SK-N-SH (cell line): ENCODE measurements around the gene TMEM109.

Experiments
- EP300 ChIP-seq, 2 experiments: IDR thresholded peaks; 2 replicates each; pipeline versions ENCODE4 v1.4.0 to v1.6.1; 2012; ENCODE audit warnings: borderline replicate concordance in 1 of 2, low read depth in 1 of 2, low read length in 1 of 2
- EZH2phosphoT487 ChIP-seq: fragments of 200-600 bp; sonication (generic); IDR thresholded peaks from 2 replicates; pipeline ENCODE4 v1.6.1; 2017; ENCODE audit warnings: low read depth, mixed run types, mild to moderate bottlenecking, antibody characterized with exemption, moderate library complexity, borderline replicate concordance
- FOXM1 ChIP-seq: IDR thresholded peaks from 2 replicates; pipeline ENCODE4 v1.4.0; 2012; ENCODE audit warnings: low read depth, mild to moderate bottlenecking
- NFIC ChIP-seq: IDR thresholded peaks from 2 replicates; pipeline ENCODE4 v1.4.0; 2012; ENCODE audit warnings: borderline replicate concordance
- PBX3 ChIP-seq: IDR thresholded peaks from 2 replicates; pipeline ENCODE4; 2012
- POLR2AphosphoS5 ChIP-seq: IDR thresholded peaks from 2 replicates; pipeline ENCODE4 v1.6.1; 2012; ENCODE audit warnings: low read depth, low read length
- RAD21 ChIP-seq: IDR thresholded peaks from 2 replicates; pipeline ENCODE4 v1.6.1; 2012; ENCODE audit warnings: mild to moderate bottlenecking, low read length
- REST ChIP-seq: IDR thresholded peaks from 2 replicates; pipeline ENCODE4 v1.6.1; 2012; ENCODE audit warnings: mild to moderate bottlenecking, low read depth, low read length, moderate library complexity
- RFX5 ChIP-seq: IDR thresholded peaks from 2 replicates; pipeline ENCODE4 v1.6.1; 2012; ENCODE audit warnings: mild to moderate bottlenecking, improper control_type of control experiment, low read length
- TAF1 ChIP-seq: IDR thresholded peaks from 2 replicates; pipeline ENCODE4 v1.6.1; 2012; ENCODE audit warnings: low read depth, mild to moderate bottlenecking, low read length, moderate library complexity, borderline replicate concordance
- USF1 ChIP-seq: IDR thresholded peaks from 2 replicates; pipeline ENCODE4 v1.4.0; 2012; ENCODE audit warnings: low read depth, borderline replicate concordance
- YY1 ChIP-seq: IDR thresholded peaks from 2 replicates; pipeline ENCODE4 v1.4.0; 2012; ENCODE audit warnings: low read depth, mild to moderate bottlenecking
- TF ChIP-seq, protein P1 (sequence below): fragments of 200-600 bp; sonication (generic); IDR thresholded peaks from 2 replicates; pipeline ENCODE4 v1.6.1; 2017; ENCODE audit warnings: antibody characterized with exemption, mild to moderate bottlenecking, moderate library complexity

DNA sequence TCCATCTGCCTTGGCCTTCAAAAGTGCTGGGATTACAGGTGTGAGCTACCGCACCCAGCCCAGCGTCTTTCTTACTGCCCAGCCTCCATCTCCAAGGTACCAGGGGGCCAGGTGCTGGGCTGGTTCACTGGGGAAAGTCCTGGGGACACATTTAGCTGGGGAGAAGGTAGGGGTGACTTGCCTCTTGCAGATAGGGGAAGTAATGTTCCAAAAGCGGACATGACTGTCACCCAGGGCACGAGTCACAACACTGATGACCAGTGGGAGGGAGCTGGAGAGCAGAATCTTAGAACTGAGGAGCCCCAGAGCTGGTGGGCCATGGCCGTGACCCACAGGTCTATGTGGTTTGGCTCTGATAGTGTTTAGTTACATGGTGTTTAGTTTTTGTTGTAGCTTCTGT lies 40.5 kb downstream of the TMEM109 start:
- no peak for TF ChIP-seq YY1
- TF ChIP-seq NFIC, result no peak
- TF ChIP-seq RFX5, result no peak
- TF ChIP-seq, protein P1, sequence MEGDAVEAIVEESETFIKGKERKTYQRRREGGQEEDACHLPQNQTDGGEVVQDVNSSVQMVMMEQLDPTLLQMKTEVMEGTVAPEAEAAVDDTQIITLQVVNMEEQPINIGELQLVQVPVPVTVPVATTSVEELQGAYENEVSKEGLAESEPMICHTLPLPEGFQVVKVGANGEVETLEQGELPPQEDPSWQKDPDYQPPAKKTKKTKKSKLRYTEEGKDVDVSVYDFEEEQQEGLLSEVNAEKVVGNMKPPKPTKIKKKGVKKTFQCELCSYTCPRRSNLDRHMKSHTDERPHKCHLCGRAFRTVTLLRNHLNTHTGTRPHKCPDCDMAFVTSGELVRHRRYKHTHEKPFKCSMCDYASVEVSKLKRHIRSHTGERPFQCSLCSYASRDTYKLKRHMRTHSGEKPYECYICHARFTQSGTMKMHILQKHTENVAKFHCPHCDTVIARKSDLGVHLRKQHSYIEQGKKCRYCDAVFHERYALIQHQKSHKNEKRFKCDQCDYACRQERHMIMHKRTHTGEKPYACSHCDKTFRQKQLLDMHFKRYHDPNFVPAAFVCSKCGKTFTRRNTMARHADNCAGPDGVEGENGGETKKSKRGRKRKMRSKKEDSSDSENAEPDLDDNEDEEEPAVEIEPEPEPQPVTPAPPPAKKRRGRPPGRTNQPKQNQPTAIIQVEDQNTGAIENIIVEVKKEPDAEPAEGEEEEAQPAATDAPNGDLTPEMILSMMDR, result no peak
- no peak for TF ChIP-seq EP300 (IDR thresholded peaks at IDR 0.05; ENCODE audit: borderline replicate concordance in 1 of 2, low read depth in 1 of 2, low read length in 1 of 2)
- no peak for TF ChIP-seq POLR2AphosphoS5
- no peak for TF ChIP-seq FOXM1
- no peak for TF ChIP-seq USF1
- no peak for TF ChIP-seq PBX3
- no peak for TF ChIP-seq TAF1
- TF ChIP-seq REST, result no peak
- no peak for TF ChIP-seq RAD21
- TF ChIP-seq EZH2phosphoT487, result no peak
